SJSA1 (cell line): Measurements from ENCODE around the gene SP110. TPM values are rescaled to one million over a fixed set of nuclear protein-coding genes. Genes with fewer than 3 reads are reported as not detected.
"Not testable (repeated sequence)": the region's sequence is repeated elsewhere in the genome, so short reads cannot be mapped to it uniquely, and the experiment has no call there.

Experiments
- DNase-seq, 2 experiments: peaks; one replicate each; pipeline ENCODE4 v3.0.0-alpha.2; 2015 to 2020; ENCODE audit warnings: low spot score in 2 of 2, low read depth in 1 of 2
- H3K27ac ChIP-seq: fragments of 250-450 bp; sonication (Bioruptor Pico); 2 replicates; pipeline ENCODE4 v1.5.1; 2020; ENCODE audit warnings: mild to moderate bottlenecking, moderate library complexity
- H3K27me3 ChIP-seq: fragments of 250-450 bp; sonication (Bioruptor Pico); replicated peaks from 2 replicates; pipeline ENCODE4 v1.5.1; 2020; ENCODE audit warnings: mild to moderate bottlenecking, moderate library complexity
- H3K36me3 ChIP-seq: fragments of 250-450 bp; sonication (Bioruptor Pico); 2 replicates; pipeline ENCODE4 v1.5.1; 2020; ENCODE audit warnings: mild to moderate bottlenecking
- H3K4me1 ChIP-seq: fragments of 250-450 bp; sonication (Bioruptor Pico); replicated peaks from 2 replicates; pipeline ENCODE4 v1.6.1; 2021; ENCODE audit warnings: mild to moderate bottlenecking
- H3K4me3 ChIP-seq: fragments of 250-450 bp; sonication (Bioruptor Pico); 2 replicates; pipeline ENCODE4 v1.5.1; 2020; ENCODE audit warnings: mild to moderate bottlenecking
- H3K9me3 ChIP-seq: fragments of 250-450 bp; sonication (Bioruptor Pico); replicated peaks from 2 replicates; pipeline ENCODE4 v1.5.1; 2020; ENCODE audit warnings: mild to moderate bottlenecking
- total RNA-seq: library from RNA; depleted of rRNA; stranded (reverse); fragments of >200 nt; shearing (Covaris generic); gene quantifications from 2 replicates; pipeline ENCODE4 v1.2.3, GENCODE V29; 2014

The SP110 gene
- total RNA-seq, 1 experiment from 2014 or later: 13.1 TPM

GRCh38 chr2:230234845-230235244, 15.1 kb upstream of the SP110 start:
- Histone ChIP-seq H3K9me3 (no peaks in the 10 kb centered on the region), H3K27ac (no peak overlapping the region), H3K27me3 (no peaks in the 10 kb centered on the region), H3K4me1 (peaks cover 15% of the 10 kb centered on the region), H3K4me3 (no peak overlapping the region), H3K36me3 (no peaks in the 10 kb centered on the region)
- DNase-seq: peak in 1 of 2 experiments; percentile 6

GRCh38 chr2:230234122-230234722, 14.4 kb upstream of the SP110 start:
- no peak for DNase-seq
- Histone ChIP-seq H3K4me3 (no peak overlapping the region), H3K27me3 (no peaks in the 10 kb centered on the region), H3K9me3 (no peaks in the 10 kb centered on the region), H3K4me1 (peaks cover 17% of the 10 kb centered on the region), H3K27ac (no peak overlapping the region), H3K36me3 (no peaks in the 10 kb centered on the region)

DNA sequence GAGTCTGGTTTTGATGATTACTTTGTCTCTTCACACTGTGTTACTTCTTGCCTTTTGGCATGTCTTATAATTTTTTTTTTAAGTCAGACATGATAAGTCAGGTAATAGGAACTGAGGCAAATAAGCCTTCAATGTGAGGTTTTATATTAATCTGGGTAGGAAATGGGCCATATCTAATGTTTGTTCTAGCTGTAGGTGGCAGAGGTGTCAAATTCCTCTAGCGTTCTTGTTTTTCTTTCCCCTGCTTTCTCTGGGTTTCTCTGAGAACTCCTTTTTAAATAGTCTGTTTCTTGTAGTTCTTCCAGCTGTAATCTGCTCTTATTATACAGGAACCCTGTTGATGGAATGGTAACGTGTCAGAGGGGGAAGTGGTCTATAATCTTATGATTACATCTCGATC, 11.5 kb upstream of the SP110 start:
- Histone ChIP-seq H3K36me3 (no peaks in the 10 kb centered on the region), H3K27ac (no peak overlapping the region), H3K4me3 (no peak overlapping the region), H3K27me3 (no peaks in the 10 kb centered on the region), H3K4me1 (peaks cover 17% of the 10 kb centered on the region), H3K9me3 (no peaks in the 10 kb centered on the region)
- no peak for DNase-seq

- no peaks in the 10 kb centered on the region for H3K27me3 ChIP-seq
- H3K9me3 ChIP-seq: no peaks in the 10 kb centered on the region
- H3K4me3 ChIP-seq: no peak overlapping the region
- no peaks in the 10 kb centered on the region for H3K36me3 ChIP-seq
- no peak for DNase-seq
- peak overlapping the region; percentile 46 for H3K27ac ChIP-seq
- H3K4me1 ChIP-seq: peaks cover 17% of the 10 kb centered on the region
Measured at GRCh38 chr2:230230496-230231200, 10.9 kb upstream of the SP110 start.

GRCh38 chr2:230230087-230230486, 10.3 kb upstream of the SP110 start:
- H3K27me3 ChIP-seq: no peaks in the 10 kb centered on the region
- peaks cover 14% of the 10 kb centered on the region for H3K4me1 ChIP-seq
- DNase-seq: peak in 1 of 2 experiments; percentile 23
- peak overlapping the region; percentile 46 for H3K27ac ChIP-seq
- H3K9me3 ChIP-seq: no peaks in the 10 kb centered on the region
- no peak overlapping the region for H3K4me3 ChIP-seq
- no peaks in the 10 kb centered on the region for H3K36me3 ChIP-seq

- Histone ChIP-seq H3K4me1 (peaks cover 10% of the 10 kb centered on the region), H3K4me3 (no peak overlapping the region), H3K9me3 (no peaks in the 10 kb centered on the region), H3K36me3 (no peaks in the 10 kb centered on the region), H3K27me3 (no peaks in the 10 kb centered on the region), H3K27ac (no peak overlapping the region)
- no peak for DNase-seq
Measured at GRCh38 chr2:230227216-230227615, 7.4 kb upstream of the SP110 start.

DNA sequence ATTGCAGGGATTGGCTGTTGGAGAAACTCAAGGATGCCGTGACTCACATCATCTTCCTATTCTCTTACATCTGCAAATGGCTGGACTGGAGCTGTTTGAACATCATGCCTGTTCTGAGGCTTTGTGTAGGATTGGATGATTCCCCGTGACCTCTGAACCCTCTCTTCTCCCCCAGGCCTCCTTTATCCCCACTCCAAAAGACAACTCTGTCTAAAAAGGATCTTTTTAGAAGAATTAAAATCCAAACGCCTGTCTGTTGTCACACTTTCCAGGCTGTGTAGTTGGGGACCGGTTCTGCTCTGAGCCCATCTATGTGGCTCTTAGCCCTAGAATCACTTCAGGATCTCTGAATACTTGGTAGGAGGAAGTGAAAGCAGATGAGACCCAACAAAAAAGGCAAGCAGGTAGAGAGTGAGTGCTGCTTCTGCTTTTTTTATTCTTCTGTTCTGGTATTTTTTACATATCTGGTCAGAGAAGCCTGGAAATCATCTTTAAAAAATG, 6.3 kb upstream of the SP110 start:
- no peak for DNase-seq
- Histone ChIP-seq H3K27ac (no peak overlapping the region), H3K4me1 (peaks cover 10% of the 10 kb centered on the region), H3K4me3 (no peak overlapping the region), H3K9me3 (no peaks in the 10 kb centered on the region), H3K27me3 (no peaks in the 10 kb centered on the region), H3K36me3 (no peaks in the 10 kb centered on the region)

- Histone ChIP-seq H3K27me3 (no peaks in the 10 kb centered on the region), H3K4me1 (peaks cover 11% of the 10 kb centered on the region), H3K36me3 (no peaks in the 10 kb centered on the region), H3K27ac (no peak within 1 kb of the TSS), H3K4me3 (no peak within 1 kb of the TSS), H3K9me3 (no peaks in the 10 kb centered on the region)
- DNase-seq: no peak
Measured at GRCh38 chr2:230225486-230225885, 5.7 kb upstream of the SP110 start, which contains the start of gene SP140. SP140 (plus strand) TSS chr2:230225736; CDS start chr2:230225845, 109 bp downstream.

- DNase-seq: no peak
Measured at GRCh38 chr2:230224458-230224857, 4.7 kb upstream of the SP110 start.

DNA sequence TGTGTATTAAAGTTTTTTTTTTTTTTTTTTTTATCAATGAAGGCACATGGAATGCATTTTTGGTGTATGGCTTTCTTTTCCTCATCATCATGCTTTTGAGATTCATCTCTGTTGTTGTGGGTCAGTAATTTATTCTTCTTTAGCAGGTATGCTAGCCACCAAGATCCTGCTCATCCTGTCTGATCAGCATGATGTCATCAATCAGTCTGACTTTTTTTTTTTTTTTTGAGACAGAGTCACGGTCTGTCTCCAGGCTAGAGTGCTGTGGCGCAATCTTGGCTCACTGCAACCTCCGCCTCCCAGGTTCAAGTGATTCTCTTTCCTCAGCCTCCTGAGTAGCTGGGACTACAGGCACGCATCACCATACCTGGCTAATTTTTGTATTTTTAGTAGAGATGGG, 3.0 kb upstream of the SP110 start:
- H3K27me3 ChIP-seq, H3K36me3 ChIP-seq, DNase-seq, H3K27ac ChIP-seq, H3K4me3 ChIP-seq, H3K9me3 ChIP-seq: not testable (repeated sequence)
- H3K4me1 ChIP-seq: peaks cover 13% of the 10 kb centered on the region

More at GRCh38 chr2:230224458-230224857, 4.7 kb upstream of the SP110 start:
- Histone ChIP-seq H3K4me1 (peaks cover 7% of the 10 kb centered on the region), H3K4me3 (no peak overlapping the region), H3K27ac (no peak overlapping the region), H3K27me3 (no peaks in the 10 kb centered on the region), H3K9me3 (no peaks in the 10 kb centered on the region), H3K36me3 (no peaks in the 10 kb centered on the region)

DNA sequence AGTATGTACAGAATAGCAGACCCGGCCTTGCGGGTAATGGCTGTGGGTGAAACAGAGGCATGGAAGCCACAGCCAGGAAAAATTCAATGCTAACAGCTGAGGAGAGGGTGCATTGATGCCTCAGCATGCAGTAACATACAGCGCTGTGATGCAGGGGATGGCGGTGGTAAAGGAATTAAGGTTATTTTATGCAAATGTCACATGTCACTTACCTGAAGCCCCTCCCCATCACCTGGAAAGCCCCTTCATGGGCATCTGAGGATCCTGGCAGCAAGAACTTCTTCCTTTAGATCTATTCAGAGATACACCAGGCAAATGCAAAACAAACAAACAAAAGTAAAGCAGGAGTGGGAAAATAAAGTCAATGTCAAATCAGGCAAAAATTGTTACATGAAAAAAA, 1.7 kb upstream of the SP110 start:
- H3K4me1 ChIP-seq: peaks cover 13% of the 10 kb centered on the region
- no peak overlapping the region for H3K4me3 ChIP-seq
- DNase-seq: no peak
- H3K27me3 ChIP-seq: no peaks in the 10 kb centered on the region
- H3K9me3 ChIP-seq: no peaks in the 10 kb centered on the region
- H3K27ac ChIP-seq: no peak overlapping the region
- H3K36me3 ChIP-seq: no peaks in the 10 kb centered on the region

DNA sequence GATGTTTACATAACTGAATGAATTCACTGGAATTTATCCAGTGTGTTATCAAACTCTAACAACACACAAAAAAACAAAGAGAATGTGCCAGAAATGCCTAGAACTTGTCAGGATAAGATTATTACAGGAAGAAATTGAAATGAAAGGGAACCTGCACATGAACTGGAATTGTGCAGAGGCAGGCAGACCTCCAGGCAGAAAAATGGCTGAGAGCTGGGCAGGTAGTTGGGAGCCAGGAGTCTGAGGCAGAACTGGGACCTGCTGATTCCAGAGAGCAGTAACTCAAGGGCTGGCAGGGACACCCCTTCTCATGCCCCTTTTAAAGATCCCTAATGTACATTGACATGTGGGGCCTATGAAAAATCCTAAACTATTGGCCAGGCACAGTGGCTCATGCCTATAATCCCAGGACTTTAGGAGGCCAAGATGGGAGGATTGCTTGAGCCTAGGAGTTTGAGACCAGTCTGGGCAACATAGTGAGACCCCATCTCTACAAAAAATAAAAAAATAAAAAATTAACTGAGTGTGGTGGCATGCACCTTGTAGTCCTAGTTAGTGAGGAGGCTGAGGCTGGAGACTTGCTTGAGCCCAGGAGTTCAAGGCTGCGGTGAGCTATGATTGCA, 674 bp upstream of the SP110 start:
- DNase-seq: no peak

GRCh38 chr2:230218421-230218820, 1.4 kb downstream of the SP110 start:
- DNase-seq: no peak
- Histone ChIP-seq H3K27ac (no peak overlapping the region), H3K9me3 (no peaks in the 10 kb centered on the region), H3K36me3 (peaks cover 6% of the 10 kb centered on the region), H3K4me1 (peaks cover 13% of the 10 kb centered on the region), H3K27me3 (no peaks in the 10 kb centered on the region), H3K4me3 (no peak overlapping the region)

More for the DNA sequence above, 674 bp upstream of the SP110 start:
- Histone ChIP-seq H3K36me3 (no peaks in the 10 kb centered on the region; the same call in 1 of the 2 replicates), H3K4me3 (peak overlapping the region; percentile 48), H3K27ac (peak overlapping the region; percentile 56), H3K27me3 (no peaks in the 10 kb centered on the region), H3K4me1 (peaks cover 13% of the 10 kb centered on the region), H3K9me3 (no peaks in the 10 kb centered on the region)

DNA sequence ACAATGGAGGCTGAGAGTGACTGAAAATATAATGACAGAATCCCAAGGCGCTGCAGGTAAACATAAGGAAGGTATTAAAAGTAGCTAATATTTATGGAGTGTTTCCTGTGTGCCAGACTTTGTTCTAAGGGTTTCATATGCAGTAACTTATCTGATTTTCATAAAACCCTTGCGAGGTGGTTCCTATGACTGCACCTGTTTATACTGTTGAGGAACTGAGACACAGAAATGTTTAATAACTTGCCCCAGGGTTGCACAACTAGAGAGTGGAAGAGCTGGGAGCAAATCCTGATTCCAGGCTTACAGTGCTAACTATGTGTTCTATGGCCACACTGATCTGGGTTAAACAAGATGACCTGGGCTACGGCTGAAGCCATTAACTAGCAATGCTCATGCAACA, 2.4 kb downstream of the SP110 start:
- Histone ChIP-seq H3K27ac (no peak overlapping the region), H3K4me1 (peaks cover 13% of the 10 kb centered on the region), H3K27me3 (no peaks in the 10 kb centered on the region), H3K4me3 (no peak overlapping the region), H3K36me3 (peaks cover 9% of the 10 kb centered on the region), H3K9me3 (no peaks in the 10 kb centered on the region)
- no peak for DNase-seq
